ENCODE results near the gene SIGLEC1. TPM values are rescaled to one million over a fixed set of nuclear protein-coding genes. Genes with fewer than 3 reads are reported as not detected.

SIGLEC1 gene
- total and polyA plus RNA-seq, 2 of the 4 experiments (the other 2 are of a cell fraction) = not detected

DNA sequence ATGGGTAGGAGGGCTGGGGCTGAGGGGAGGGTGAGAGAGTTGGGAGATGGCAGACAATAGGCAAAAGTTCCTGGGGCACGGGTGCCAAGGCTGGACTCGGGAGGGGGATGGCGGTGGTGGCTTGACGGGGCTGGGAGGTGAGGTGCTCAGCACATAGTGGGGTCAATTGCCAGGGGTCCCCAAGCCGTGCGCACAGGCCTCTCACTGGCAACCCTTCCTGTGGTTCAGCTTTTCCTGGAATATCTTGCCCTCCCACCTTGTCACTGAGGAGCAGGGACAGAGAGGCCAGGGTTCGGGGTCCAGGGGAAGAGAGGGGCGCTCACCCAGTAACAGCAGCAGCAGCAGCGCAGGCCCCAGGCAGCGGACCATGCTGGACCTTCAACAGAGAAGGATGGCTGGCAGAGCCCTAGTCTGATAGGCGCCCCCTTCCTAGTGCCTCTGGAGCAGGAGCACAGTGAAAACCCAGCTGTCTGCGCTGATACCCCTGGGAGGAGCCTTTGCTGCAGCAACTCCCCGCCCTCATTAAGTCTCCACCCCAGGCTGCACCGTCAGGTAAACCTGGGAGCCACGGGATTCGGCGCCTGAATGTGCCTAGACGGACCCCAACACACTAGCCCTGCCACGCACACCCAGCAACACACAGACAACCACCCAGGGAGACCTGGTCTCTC is 49.2 kb downstream of the SIGLEC1 start, which contains the start of gene GFRA4:
Gene GFRA4, minus strand, starts transcription at position 369 of the 671 bp plus-strand sequence. Its CDS starts 0 bp downstream, at position 369.
- Histone ChIP-seq H4K5ac (ENCODE audit: low read depth, low read length) (no peak within 1 kb of the TSS), H4K20me1 (ENCODE audit: insufficient read depth, low read length) (0 out of 2 replicates have a peak, but pooled peaks cover 3% of the 10 kb centered on the region), H3K79me1 (ENCODE audit: low read depth in 1 of 2, low read length in 2 of 2) (no peaks in the 10 kb centered on the region), H4K8ac (ENCODE audit: low read depth in 2 of 2, low read length in 2 of 2) (no peak within 1 kb of the TSS), H4K91ac (ENCODE audit: insufficient read depth, low read depth, low read length) (no peak within 1 kb of the TSS), H2AFZ (replicated peaks; ENCODE audit: low read length, poor library complexity) (no peak within 1 kb of the TSS), H2BK120ac (ENCODE audit: low read depth, low read length) (no peak within 1 kb of the TSS), H3K27ac (ENCODE audit: insufficient read depth, low read length) (no peak within 1 kb of the TSS), H3K9ac (ENCODE audit: low read depth, low read length) (no peak within 1 kb of the TSS), H3K36me3 (ENCODE audit: control insufficient read depth, insufficient read depth, low read length) (no peaks in the 10 kb centered on the region), H2BK15ac (ENCODE audit: low read depth, low read length) (no peak within 1 kb of the TSS), H3K27me3 (ENCODE audit: control insufficient read depth, insufficient read depth, low read length) (peaks cover 55% of the 10 kb centered on the region), H3K56ac (ENCODE audit: extremely low read depth, insufficient read depth, low read length) (no peak within 1 kb of the TSS), H2AK5ac (ENCODE audit: low read depth, low read length) (no peak within 1 kb of the TSS), H2BK20ac (ENCODE audit: low read depth, low read length) (no peak within 1 kb of the TSS), H2BK5ac (ENCODE audit: low read depth, low read length, poor library complexity, severe bottlenecking) (no peak within 1 kb of the TSS), H3K4ac (ENCODE audit: low read depth, low read length) (no peak within 1 kb of the TSS), H3K23ac (ENCODE audit: low read depth, low read length) (no peak within 1 kb of the TSS), H3K18ac (ENCODE audit: low read depth, low read length) (no peak within 1 kb of the TSS), H2AK9ac (replicated peaks; ENCODE audit: low read depth, low read length, poor library complexity) (no peak within 1 kb of the TSS), H3K4me2 (ENCODE audit: low read depth, low read length) (no peak within 1 kb of the TSS), H3K9me1 (ENCODE audit: insufficient read depth, low read length) (no peaks in the 10 kb centered on the region), H3K14ac (replicated peaks; ENCODE audit: low read depth, low read length) (no peak within 1 kb of the TSS), H3K4me3 (ENCODE audit: insufficient read depth, low read depth, low read length) (no peak within 1 kb of the TSS), H3K9me3 (ENCODE audit: control insufficient read depth, insufficient read depth, low read length) (no peaks in the 10 kb centered on the region), H3K4me1 (ENCODE audit: control insufficient read depth, insufficient read depth, low read length) (no peaks in the 10 kb centered on the region)
- CTCF ChIA-PET = no interaction called here
- POLR2A ChIA-PET (ENCODE audit: unreplicated experiment) = no interaction called here
- in situ Hi-C loops (cut with MboI; ENCODE audit: low sequenced_read_pairs) = no loop called here
- intact Hi-C loops (cut with micrococcal nuclease) = no loop called here
- dilution Hi-C loops (cut with HindIII; ENCODE audit: low sequenced_read_pairs, unreplicated experiment) = no loop called here
- no peak for TF ChIP-seq USF2 (IDR thresholded peaks at IDR 0.05; ENCODE audit: low read depth, low read length)
- TF ChIP-seq MXI1 (IDR thresholded peaks at IDR 0.05; ENCODE audit: borderline replicate concordance, low read depth, low read length) = no peak
- no peak for TF ChIP-seq BHLHE40 (IDR thresholded peaks at IDR 0.05; ENCODE audit: low read depth, low read length)
- no peak for TF ChIP-seq POLR2A (IDR thresholded peaks at IDR 0.05; ENCODE audit: low read depth, low read length)
- no peak for TF ChIP-seq CEBPB (IDR thresholded peaks at IDR 0.05; ENCODE audit: low read depth, low read length)
- TF ChIP-seq CHD1 (IDR thresholded peaks at IDR 0.05; ENCODE audit: low read depth, low read length) = no peak
- TF ChIP-seq FOS (IDR thresholded peaks at IDR 0.05; ENCODE audit: low read depth, low read length) = no peak
- no peak for TF ChIP-seq CTCF (conservative IDR thresholded peaks at IDR 0.05; ENCODE audit: low read depth, low read length)
- no peak for TF ChIP-seq RCOR1 (IDR thresholded peaks at IDR 0.05; ENCODE audit: insufficient replicate concordance, low read length)
- TF ChIP-seq RAD21 (IDR thresholded peaks at IDR 0.05; ENCODE audit: low read length) = no peak
- TF ChIP-seq MAZ (IDR thresholded peaks at IDR 0.05; ENCODE audit: borderline replicate concordance, low read depth, low read length) = no peak
- no peak for TF ChIP-seq MAFK (IDR thresholded peaks at IDR 0.05; ENCODE audit: low read depth, low read length)
- TF ChIP-seq NFE2L2 (IDR thresholded peaks at IDR 0.05; ENCODE audit: low read depth, low read length) = no peak
- no peak for TF ChIP-seq SMC3 (IDR thresholded peaks at IDR 0.05; ENCODE audit: low read depth, low read length)
- no peak for TF ChIP-seq ELK1 (IDR thresholded peaks at IDR 0.05; ENCODE audit: borderline replicate concordance, low read depth, low read length)
- no peak for TF ChIP-seq RFX5 (IDR thresholded peaks at IDR 0.05; ENCODE audit: low read depth, low read length)
- BruUV-seq (replicated peaks) = no TSS peak
- 46% methylated on average over 6 of the region's 19 CpGs; no CpG with 5 or more reads in 1 of the 2 experiments for WGBS, 2 experiments (ENCODE audit: extremely low coverage in 2 of 2, insufficient read length in 1 of 2)
- no peak for DNase-seq
- ATAC-seq (ENCODE audit: low read depth) = no peak

All from IMR-90 (cell line).